ENCODE results near the gene ZP1. TPM values are rescaled to one million over a fixed set of nuclear protein-coding genes. Genes with fewer than 3 reads are reported as not detected.

The ZP1 gene
- total and polyA plus RNA-seq, 4 donors, result 0.04 TPM; not detected in 3

GRCh38 chr11:60857378-60858232 is 9.7 kb upstream of the ZP1 start:
- 79 to 81% methylated on average over 5 of the region's 5 CpGs for WGBS, 2 donors
- no peak for TF ChIP-seq CTCF (IDR thresholded peaks at IDR 0.05; ENCODE audit: control extremely low read depth, extremely low read depth)
- Histone ChIP-seq H3K4me3 (no peak overlapping the region), H3K27ac (ENCODE audit: low read depth in 1 of 2, low read length in 1 of 2) (no peak overlapping the region), H3K9me3 (ENCODE audit: control insufficient read depth in 4 of 4, insufficient read depth in 3 of 4, low read length in 3 of 4) (peaks cover 0 to 3% (median 0%) of the 10 kb centered on the region in 4 donors), H3K9ac (ENCODE audit: insufficient read depth in 1 of 2, low read length in 2 of 2) (no peak overlapping the region), H3K36me3 (ENCODE audit: control insufficient read depth in 4 of 4, insufficient read depth in 4 of 4, low read length in 4 of 4) (no peaks in the 10 kb centered on the region), H3K27me3 (ENCODE audit: control insufficient read depth in 3 of 3, insufficient read depth in 3 of 3, low read length in 2 of 3) (peaks cover 0 to 31% (median 9%) of the 10 kb centered on the region in 3 donors), H3K4me1 (ENCODE audit: control insufficient read depth in 5 of 5, insufficient read depth in 5 of 5, low read length in 5 of 5) (no peaks in the 10 kb centered on the region)
- DNase-seq, result no peak
- no peak for ATAC-seq (ENCODE audit: insufficient read depth, low FRiP score)

- Histone ChIP-seq H3K36me3 (ENCODE audit: control insufficient read depth in 4 of 4, insufficient read depth in 4 of 4, low read length in 4 of 4) (no peaks in the 10 kb centered on the region), H3K4me3 (no peak overlapping the region), H3K27ac (ENCODE audit: low read depth in 1 of 2, low read length in 1 of 2) (no peak overlapping the region), H3K4me1 (ENCODE audit: control insufficient read depth in 5 of 5, insufficient read depth in 5 of 5, low read length in 5 of 5) (no peaks in the 10 kb centered on the region), H3K9ac (ENCODE audit: insufficient read depth in 1 of 2, low read length in 2 of 2) (no peak overlapping the region), H3K9me3 (ENCODE audit: control insufficient read depth in 4 of 4, insufficient read depth in 3 of 4, low read length in 3 of 4) (peaks cover 0 to 2% (median 0%) of the 10 kb centered on the region in 4 donors), H3K27me3 (ENCODE audit: control insufficient read depth in 3 of 3, insufficient read depth in 3 of 3, low read length in 2 of 3) (peaks cover 0 to 29% (median 9%) of the 10 kb centered on the region in 3 donors)
- DNase-seq, result no peak
- WGBS, 2 donors, result 73 to 75% methylated on average over 8 of the region's 8 CpGs
- no peak for TF ChIP-seq CTCF (IDR thresholded peaks at IDR 0.05; ENCODE audit: control extremely low read depth, extremely low read depth)
- ATAC-seq (ENCODE audit: insufficient read depth, low FRiP score), result no peak
Measured at GRCh38 chr11:60858236-60858635, 9.1 kb upstream of the ZP1 start.

GRCh38 chr11:60858731-60859464 is 8.4 kb upstream of the ZP1 start:
- H3K4me3 ChIP-seq, result no peak overlapping the region
- DNase-seq (no peak), ATAC-seq (ENCODE audit: insufficient read depth, low FRiP score) (no peak)
- H3K27ac ChIP-seq (ENCODE audit: low read depth in 1 of 2, low read length in 1 of 2), result no peak overlapping the region
- no peak overlapping the region for H3K9ac ChIP-seq (ENCODE audit: insufficient read depth in 1 of 2, low read length in 2 of 2)
- WGBS, 2 donors, result 49 to 71% methylated on average over 4 of the region's 4 CpGs
- peaks cover 0 to 2% (median 0%) of the 10 kb centered on the region in 4 donors for H3K9me3 ChIP-seq (ENCODE audit: control insufficient read depth in 4 of 4, insufficient read depth in 3 of 4, low read length in 3 of 4)
- H3K4me1 ChIP-seq (ENCODE audit: control insufficient read depth in 5 of 5, insufficient read depth in 5 of 5, low read length in 5 of 5), result no peaks in the 10 kb centered on the region
- no peaks in the 10 kb centered on the region for H3K36me3 ChIP-seq (ENCODE audit: control insufficient read depth in 4 of 4, insufficient read depth in 4 of 4, low read length in 4 of 4)
- H3K27me3 ChIP-seq (ENCODE audit: control insufficient read depth in 3 of 3, insufficient read depth in 3 of 3, low read length in 2 of 3), result peaks cover 0 to 22% (median 9%) of the 10 kb centered on the region in 3 donors
- TF ChIP-seq CTCF (IDR thresholded peaks at IDR 0.05; ENCODE audit: control extremely low read depth, extremely low read depth), result no peak

Measured in lung (tissue), 12 donors.